GM18502 (cell line): Measurements from ENCODE around the gene NAA38.

Source experiments
- ATAC-seq: cut with Tn5 transposase; IDR thresholded peaks from one replicate; pipeline ENCODE4 v1.9.1; 2021; ENCODE audit warnings: mild to moderate bottlenecking; ENCODE audit not compliant: unreplicated experiment, poor library complexity

The NAA38 gene, protein sequence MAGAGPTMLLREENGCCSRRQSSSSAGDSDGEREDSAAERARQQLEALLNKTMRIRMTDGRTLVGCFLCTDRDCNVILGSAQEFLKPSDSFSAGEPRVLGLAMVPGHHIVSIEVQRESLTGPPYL

GRCh38 chr17:7856811-7857712 lies at the start of gene NAA38:
Gene NAA38 (minus strand): TSS chr17:7857559. CDS start chr17:7857463, 96 bp downstream.
- peak; percentile 69 for ATAC-seq

DNA sequence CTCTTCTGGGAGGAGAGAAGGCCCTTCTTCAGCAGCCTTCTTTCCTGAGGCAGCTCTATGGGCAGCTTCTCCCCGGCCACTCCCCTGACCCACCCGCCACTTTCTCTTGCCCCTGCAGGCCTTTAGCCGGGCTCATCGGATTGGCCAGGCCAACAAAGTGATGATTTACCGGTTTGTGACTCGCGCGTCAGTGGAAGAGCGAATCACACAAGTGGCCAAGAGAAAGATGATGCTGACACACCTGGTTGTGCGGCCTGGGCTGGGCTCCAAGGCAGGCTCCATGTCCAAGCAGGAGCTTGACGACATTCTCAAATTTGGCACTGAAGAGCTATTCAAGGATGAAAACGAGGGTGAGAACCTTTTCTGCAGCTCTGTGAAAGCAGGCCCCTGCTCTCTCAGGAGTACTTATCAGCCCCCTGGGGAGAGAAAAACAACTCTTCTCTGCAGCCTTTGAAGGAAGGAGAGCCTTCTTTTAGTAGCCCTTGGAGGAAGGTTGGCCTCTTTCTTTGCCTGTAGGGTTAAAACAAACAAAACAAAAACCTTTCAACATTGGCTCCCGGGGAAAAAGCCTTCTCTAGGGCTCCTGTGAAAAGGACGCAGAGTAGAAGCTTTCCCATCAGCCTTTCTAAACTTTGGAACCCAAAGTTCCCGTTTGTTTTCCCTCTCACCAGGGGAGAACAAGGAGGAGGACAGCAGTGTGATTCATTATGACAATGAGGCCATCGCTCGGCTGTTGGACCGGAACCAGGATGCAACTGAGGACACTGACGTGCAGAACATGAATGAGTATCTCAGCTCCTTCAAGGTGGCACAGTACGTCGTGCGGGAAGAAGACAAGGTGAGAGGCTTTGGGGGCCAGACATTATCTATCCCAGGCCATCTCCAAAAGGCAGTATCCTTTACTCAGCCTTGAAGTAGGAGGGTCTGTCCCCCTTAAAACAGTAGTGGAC lies 46.1 kb upstream of the NAA38 start:
- ATAC-seq, result no peak

DNA sequence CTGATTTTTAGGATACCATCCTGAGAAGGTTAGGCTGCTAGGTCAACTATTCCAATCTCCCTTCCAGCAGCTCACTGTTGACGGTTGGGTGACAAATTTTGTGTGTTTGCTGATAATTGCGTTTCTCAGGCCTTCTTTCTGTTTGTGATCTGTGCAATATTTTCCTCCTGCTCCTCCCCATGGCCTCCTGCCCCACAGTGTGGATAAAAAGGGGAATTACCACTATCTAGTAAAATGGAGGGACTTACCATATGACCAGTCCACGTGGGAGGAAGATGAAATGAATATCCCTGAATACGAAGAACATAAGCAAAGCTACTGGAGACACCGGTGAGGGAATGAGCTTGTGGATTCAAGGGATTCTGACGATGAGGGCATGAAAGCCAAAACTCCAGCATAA lies 40.4 kb upstream of the NAA38 start:
- ATAC-seq, result no peak

GRCh38 chr17:7897090-7897489 lies 39.7 kb upstream of the NAA38 start:
- ATAC-seq, result no peak

DNA sequence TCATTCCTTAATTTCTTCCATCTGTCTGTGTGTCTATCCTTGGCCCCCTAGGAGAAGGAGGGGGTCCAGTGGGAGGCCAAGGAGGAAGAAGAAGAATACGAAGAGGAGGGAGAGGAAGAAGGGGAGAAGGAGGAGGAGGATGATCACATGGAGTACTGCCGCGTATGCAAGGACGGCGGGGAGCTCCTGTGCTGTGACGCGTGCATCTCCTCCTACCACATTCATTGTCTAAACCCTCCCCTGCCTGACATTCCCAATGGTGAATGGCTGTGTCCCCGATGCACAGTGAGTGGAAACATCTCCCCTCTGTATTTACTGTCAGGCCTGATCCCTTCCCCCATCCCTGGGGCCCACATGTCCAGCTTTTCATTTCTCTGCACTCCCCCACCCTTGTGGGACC lies 37.5 kb upstream of the NAA38 start:
- no peak for ATAC-seq

GRCh38 chr17:7894226-7894625 lies 36.9 kb upstream of the NAA38 start:
- ATAC-seq, result no peak

- no peak for ATAC-seq
Measured at GRCh38 chr17:7893187-7893880, 36.0 kb upstream of the NAA38 start.

GRCh38 chr17:7889166-7889955 lies 32.0 kb upstream of the NAA38 start:
- no peak for ATAC-seq

DNA sequence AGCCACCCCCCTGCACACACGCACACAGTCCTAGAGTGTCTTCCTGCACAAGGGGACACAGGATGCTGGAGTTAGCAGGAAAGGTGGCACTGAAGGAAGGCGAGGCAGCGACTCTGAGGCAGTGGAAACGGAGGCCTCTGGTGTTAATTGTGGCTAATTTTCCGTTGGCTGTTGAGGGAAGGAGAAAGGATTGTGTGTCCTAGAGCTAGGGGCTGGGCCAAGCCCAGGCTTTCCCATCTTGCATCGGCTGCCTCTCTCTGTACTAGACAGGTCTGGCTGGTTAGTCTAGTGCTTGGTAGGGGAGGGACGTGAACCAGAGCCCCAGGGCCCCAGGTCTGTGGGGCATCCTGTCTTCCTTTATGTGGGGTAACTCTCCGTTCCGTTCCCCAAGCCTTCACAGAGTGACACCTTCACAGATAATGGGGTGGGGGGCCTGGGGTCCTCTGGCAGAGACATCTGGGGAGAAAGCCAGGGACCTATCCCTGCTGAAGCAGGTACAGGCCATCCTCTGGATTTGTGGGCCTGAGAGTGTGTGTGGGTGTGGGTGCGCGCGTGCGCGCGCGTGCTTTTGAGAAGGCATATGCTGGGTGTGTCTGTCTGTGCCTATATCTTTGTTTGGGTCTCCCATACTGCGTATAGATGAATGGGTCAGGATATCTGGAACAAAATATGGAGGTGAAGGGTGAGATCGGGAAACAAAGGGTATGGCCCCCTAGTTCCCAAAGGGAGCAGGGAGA lies 31.0 kb upstream of the NAA38 start, which contains the start of gene CHD3:
TSS of gene CHD3 (plus strand) at position 606 of the 737 bp plus-strand sequence. CDS start 212 bp downstream, outside the sequence.
- ATAC-seq, result no peak

DNA sequence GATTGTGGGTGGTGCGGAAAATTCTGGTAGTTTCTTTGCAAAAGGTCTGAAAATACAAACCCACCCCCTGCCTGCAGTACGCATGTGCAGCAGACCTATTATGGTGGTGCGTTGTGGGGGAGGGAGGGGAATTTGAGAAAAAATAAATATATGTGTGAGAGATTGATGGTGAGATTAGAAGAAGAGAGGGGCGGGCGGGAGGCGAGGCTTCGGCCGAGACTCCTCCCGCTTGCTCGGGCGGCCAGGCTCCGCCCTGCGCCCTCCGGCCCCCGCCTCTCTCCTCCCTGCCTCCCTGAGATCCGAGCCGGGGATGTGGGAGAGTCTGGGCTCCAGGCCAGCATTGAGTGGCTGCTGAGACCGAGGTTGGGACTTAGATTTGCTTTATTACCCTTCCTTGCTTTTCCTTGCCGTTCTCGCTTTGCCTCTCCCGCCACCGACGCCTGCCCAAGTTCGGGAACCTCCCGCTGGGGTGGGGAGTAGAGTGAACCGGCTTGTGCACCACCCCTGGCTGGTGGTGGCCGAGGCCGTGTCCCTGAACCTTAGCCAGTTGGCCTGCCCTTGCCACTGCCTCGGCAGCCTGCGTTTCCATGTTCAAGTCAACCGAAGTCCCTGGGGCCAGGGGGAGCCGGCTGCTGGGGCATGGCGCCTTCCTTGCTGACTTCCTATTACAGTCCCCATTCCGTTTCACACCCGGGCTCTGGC lies 30.3 kb upstream of the NAA38 start:
- ATAC-seq, result peak; percentile 50

DNA sequence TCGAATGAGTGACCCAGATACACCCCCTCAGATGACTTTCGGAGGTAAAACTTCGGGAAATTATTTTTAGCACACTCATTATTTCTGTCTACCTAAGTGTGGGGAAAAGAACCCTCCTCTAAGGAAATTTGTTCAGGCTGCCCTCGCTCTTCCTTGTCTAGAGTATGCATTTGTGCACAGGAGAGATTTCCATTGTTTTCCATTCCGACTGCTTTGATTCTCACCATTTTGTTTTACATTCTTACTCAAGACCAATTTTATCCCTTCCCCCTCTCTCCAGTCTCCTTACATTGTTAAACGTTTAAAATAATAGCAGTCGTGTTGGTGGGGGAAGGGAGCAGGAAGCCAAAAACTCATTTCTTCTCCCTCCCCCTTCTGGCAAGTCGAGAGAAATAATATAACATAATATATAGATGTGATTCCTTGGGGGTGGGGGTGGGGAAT lies 29.7 kb upstream of the NAA38 start:
- no peak for ATAC-seq

- ATAC-seq, result no peak
Measured at GRCh38 chr17:7886227-7887037, 29.1 kb upstream of the NAA38 start.

DNA sequence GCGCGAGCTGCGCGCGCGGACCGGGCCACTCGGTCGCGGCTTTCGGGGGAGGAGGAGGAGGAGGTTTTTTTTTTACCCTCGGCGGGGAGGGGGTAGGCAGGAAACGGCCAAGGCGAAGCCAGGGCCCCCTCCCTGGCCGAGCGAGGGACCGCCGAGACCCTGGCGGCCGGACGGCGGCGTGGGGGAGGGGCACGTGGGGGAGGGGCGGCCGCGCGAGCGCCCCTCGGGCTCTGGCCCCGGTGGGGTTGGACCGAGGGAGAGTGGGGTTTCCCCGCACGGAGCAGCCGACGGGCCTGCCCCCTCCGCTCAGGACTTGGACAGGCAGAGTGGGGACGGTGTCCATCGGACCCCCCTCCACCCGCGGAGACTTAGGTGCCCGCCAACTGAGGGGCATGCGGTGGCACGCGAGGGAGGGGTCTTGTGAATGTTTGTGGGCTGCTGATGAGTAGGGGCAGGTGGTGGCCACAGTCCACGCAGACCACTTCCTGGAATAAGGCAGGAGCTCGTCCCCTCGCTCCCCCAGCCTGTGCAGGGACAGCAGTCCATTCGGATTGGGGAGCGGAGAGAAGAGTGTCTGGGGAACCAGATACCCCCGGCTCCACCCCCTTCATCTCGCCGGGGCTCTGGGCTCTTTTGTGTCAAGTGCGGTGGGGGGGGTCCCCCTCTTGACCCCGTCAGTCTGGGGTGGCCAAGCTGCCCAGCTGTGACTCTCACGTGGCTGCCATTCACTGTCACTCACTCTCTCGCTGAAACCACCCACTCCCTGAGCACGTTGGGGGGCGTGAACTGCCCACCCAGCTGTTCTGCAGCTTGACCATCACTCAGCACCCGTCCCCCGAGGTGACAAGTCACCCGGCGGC lies 28.2 kb upstream of the NAA38 start:
- no peak for ATAC-seq

DNA sequence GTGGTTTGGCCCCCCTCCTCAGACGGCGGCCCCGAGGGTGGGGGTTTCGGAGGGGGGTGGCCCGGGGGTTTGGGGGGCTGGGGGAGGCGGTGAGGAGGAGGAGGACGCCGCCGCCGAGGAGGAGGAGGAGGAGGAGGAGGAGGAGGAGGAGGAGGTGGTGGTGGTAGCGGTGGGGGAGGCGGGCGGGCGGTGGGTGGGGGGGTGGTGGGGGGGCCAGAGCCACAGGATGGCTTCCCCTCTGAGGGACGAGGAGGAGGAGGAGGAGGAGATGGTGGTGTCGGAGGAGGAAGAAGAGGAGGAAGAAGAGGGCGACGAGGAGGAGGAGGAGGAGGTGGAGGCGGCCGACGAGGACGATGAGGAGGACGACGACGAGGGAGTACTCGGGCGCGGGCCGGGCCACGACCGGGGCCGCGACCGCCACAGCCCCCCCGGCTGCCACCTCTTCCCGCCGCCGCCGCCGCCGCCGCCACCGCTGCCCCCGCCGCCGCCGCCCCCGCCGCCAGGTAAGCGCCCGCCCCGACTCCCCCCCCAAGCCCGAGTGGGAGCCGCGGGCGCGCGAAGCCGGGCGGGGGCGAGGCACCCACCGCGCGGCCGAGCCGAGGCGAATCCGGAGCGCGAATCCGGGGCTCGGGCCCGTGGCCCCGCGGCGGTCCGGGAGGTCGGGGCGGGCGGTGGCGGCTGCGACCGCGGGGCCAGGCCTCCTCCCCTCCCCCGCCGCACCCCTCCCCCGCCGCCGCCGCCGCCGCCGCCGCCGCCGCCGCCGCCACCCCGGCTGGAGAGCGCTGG lies 27.4 kb upstream of the NAA38 start:
- no peak for ATAC-seq

DNA sequence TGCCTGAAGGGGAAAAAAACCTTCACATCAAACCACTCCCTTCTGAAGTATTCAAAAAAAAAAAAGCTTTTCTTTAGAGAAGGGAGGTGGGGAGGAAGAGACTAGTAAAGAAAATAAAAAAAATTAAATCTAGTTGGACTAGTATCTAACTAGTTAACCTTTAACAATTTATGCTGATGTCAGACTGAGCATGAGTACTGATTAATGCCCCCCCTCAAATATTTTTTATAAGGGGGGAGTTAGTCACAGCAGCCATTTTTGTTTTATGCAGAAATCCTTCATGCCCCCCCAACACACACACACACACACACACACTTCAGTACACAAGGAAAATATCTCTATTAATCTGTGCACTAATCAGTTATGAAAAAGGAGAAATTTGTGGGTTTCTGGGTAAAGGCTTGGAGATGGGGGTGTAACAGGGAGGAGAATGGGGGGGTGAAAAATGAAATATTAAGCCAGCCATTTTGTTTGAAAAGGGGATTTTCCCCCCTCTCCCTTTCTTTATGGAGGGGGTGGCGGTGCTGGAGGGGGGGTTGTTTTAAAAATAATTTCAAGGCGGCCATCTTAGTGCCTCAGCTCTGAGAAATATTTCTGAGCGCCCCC lies 26.5 kb upstream of the NAA38 start:
- no peak for ATAC-seq
